ENCODE results near the gene LRRC74B. TPM values are rescaled to one million over a fixed set of nuclear protein-coding genes. Genes with fewer than 3 reads are reported as not detected.
"Not testable (repeated sequence)": the region's sequence is repeated elsewhere in the genome, so short reads cannot be mapped to it uniquely, and the experiment has no call there.

The LRRC74B gene
- total RNA-seq, 1 donor from 2014 or later = not detected

- H3K27ac Mint-ChIP-seq (ENCODE audit: unreplicated experiment) = no peak overlapping the region
- no peak for TF ChIP-seq CTCF (IDR thresholded peaks at IDR 0.05)
Observed at GRCh38 chr22:21055880-21056319, 10.2 kb downstream of the LRRC74B start.

GRCh38 chr22:21060363-21060762 lies 14.6 kb downstream of the LRRC74B start:
- H3K27me3 Mint-ChIP-seq (ENCODE audit: low read depth); H3K9me3 Mint-ChIP-seq (ENCODE audit: low read depth); H3K4me3 Mint-ChIP-seq (ENCODE audit: unreplicated experiment); H3K27ac Mint-ChIP-seq (ENCODE audit: unreplicated experiment); H3K36me3 Mint-ChIP-seq (ENCODE audit: low read depth); DNase-seq (ENCODE audit: low spot score); H3K4me1 Mint-ChIP-seq (ENCODE audit: low read depth): not testable (repeated sequence)

More at GRCh38 chr22:21055880-21056319, 10.2 kb downstream of the LRRC74B start:
- DNase-seq (ENCODE audit: low spot score) = no peak
- H3K4me3 Mint-ChIP-seq (ENCODE audit: unreplicated experiment) = no peak overlapping the region
- no peaks in the 10 kb centered on the region for H3K36me3 Mint-ChIP-seq (ENCODE audit: low read depth)
- H3K9me3 Mint-ChIP-seq (ENCODE audit: low read depth) = no peaks in the 10 kb centered on the region
- H3K27me3 Mint-ChIP-seq (ENCODE audit: low read depth) = peaks cover 3% of the 10 kb centered on the region
- no peaks in the 10 kb centered on the region for H3K4me1 Mint-ChIP-seq (ENCODE audit: low read depth)

- not testable (repeated sequence) for H3K4me1 Mint-ChIP-seq (ENCODE audit: low read depth); H3K27ac Mint-ChIP-seq (ENCODE audit: unreplicated experiment); H3K9me3 Mint-ChIP-seq (ENCODE audit: low read depth); H3K36me3 Mint-ChIP-seq (ENCODE audit: low read depth); H3K27me3 Mint-ChIP-seq (ENCODE audit: low read depth); DNase-seq (ENCODE audit: low spot score); H3K4me3 Mint-ChIP-seq (ENCODE audit: unreplicated experiment)
Observed at GRCh38 chr22:21061660-21062321, 16.0 kb downstream of the LRRC74B start.

GRCh38 chr22:21064425-21064824 lies 18.7 kb downstream of the LRRC74B start:
- H3K27ac Mint-ChIP-seq (ENCODE audit: unreplicated experiment); H3K4me3 Mint-ChIP-seq (ENCODE audit: unreplicated experiment); H3K27me3 Mint-ChIP-seq (ENCODE audit: low read depth); H3K4me1 Mint-ChIP-seq (ENCODE audit: low read depth); H3K9me3 Mint-ChIP-seq (ENCODE audit: low read depth); H3K36me3 Mint-ChIP-seq (ENCODE audit: low read depth): not testable (repeated sequence)
- DNase-seq (ENCODE audit: low spot score) = peak; percentile 34

- no peaks in the 10 kb centered on the region for H3K4me1 Mint-ChIP-seq (ENCODE audit: low read depth)
- no peak overlapping the region for H3K27ac Mint-ChIP-seq (ENCODE audit: unreplicated experiment)
- H3K27me3 Mint-ChIP-seq (ENCODE audit: low read depth) = peaks cover 9% of the 10 kb centered on the region
- no peak overlapping the region for H3K4me3 Mint-ChIP-seq (ENCODE audit: unreplicated experiment)
- peak; percentile 50 for DNase-seq (ENCODE audit: low spot score)
- no peaks in the 10 kb centered on the region for H3K36me3 Mint-ChIP-seq (ENCODE audit: low read depth)
- TF ChIP-seq CTCF (IDR thresholded peaks at IDR 0.05) = no peak
- peaks cover 5% of the 10 kb centered on the region for H3K9me3 Mint-ChIP-seq (ENCODE audit: low read depth)
Observed at GRCh38 chr22:21064917-21065864, 19.4 kb downstream of the LRRC74B start.

GRCh38 chr22:21067075-21067900 lies 21.5 kb downstream of the LRRC74B start:
- Mint-ChIP-seq H3K27ac (ENCODE audit: unreplicated experiment) (no peak overlapping the region), H3K4me1 (ENCODE audit: low read depth) (no peaks in the 10 kb centered on the region), H3K9me3 (ENCODE audit: low read depth) (peaks cover 4% of the 10 kb centered on the region), H3K27me3 (ENCODE audit: low read depth) (peaks cover 9% of the 10 kb centered on the region), H3K36me3 (ENCODE audit: low read depth) (no peaks in the 10 kb centered on the region), H3K4me3 (ENCODE audit: unreplicated experiment) (no peak overlapping the region)
- no peak for TF ChIP-seq CTCF (IDR thresholded peaks at IDR 0.05)
- DNase-seq (ENCODE audit: low spot score) = peak; percentile 47

Data from chondrocyte (in vitro differentiated cells).